IMR-90 (cell line): ENCODE measurements around the gene AFDN. TPM values are rescaled to one million over a fixed set of nuclear protein-coding genes. Genes with fewer than 3 reads are reported as not detected.

Experiments
- ATAC-seq: fragments of 200-7000 bp; cut with Tn5 transposase; 2 replicates; pipeline ENCODE4 v1.9.1; 2020; ENCODE audit warnings: low read depth, mild to moderate bottlenecking, moderate library complexity
- BruUV-seq: library from RNA; stranded (reverse); fragments of 400-500 nt; replicated peaks from 2 replicates; lab custom pipeline; 2021; lab: Mats Ljungman, UMichigan
- CTCF ChIA-PET: fragments of 300-600 bp; formaldehyde crosslinking; extraction: SDS; loops from one replicate; lab custom pipeline; 2021; ENCODE audit warnings: antibody characterized with exemption; lab: Yijun Ruan, JAX
- POLR2A ChIA-PET: fragments of 300-600 bp; sonication (Branson Sonifier 250); formaldehyde crosslinking; loops from one replicate; lab custom pipeline; 2022; ENCODE audit warnings: antibody characterized with exemption; ENCODE audit not compliant: unreplicated experiment; lab: Charles Lee
- DNase-seq: peaks from one replicate; pipeline ENCODE4 v3.0.0; 2013
- H2AFZ ChIP-seq: replicated peaks from 2 replicates; pipeline ENCODE3; 2013; ENCODE audit warnings: low read length, mild to moderate bottlenecking; ENCODE audit not compliant: poor library complexity
- H2AK5ac ChIP-seq: 2 replicates; pipeline ENCODE4 v1.6.1; 2013; ENCODE audit warnings: low read depth, low read length, inconsistent platforms
- H2AK9ac ChIP-seq: replicated peaks from 2 replicates; pipeline ENCODE3; 2013; ENCODE audit warnings: mild to moderate bottlenecking, low read depth, low read length, moderate library complexity; ENCODE audit not compliant: poor library complexity
- H2BK120ac ChIP-seq: 2 replicates; pipeline ENCODE4 v1.6.1; 2013; ENCODE audit warnings: low read depth, low read length, inconsistent platforms
- H2BK15ac ChIP-seq: 3 replicates; pipeline ENCODE4 v1.6.1; 2013; ENCODE audit warnings: low read depth, low read length, inconsistent platforms
- H2BK20ac ChIP-seq: 2 replicates; pipeline ENCODE4 v1.6.1; 2013; ENCODE audit warnings: low read depth, mild to moderate bottlenecking, inconsistent platforms, low read length, moderate library complexity
- H2BK5ac ChIP-seq: 2 replicates; pipeline ENCODE4 v1.6.1; 2013; ENCODE audit warnings: mild to moderate bottlenecking, low read depth, low read length, inconsistent platforms; ENCODE audit not compliant: poor library complexity, severe bottlenecking
- H3K14ac ChIP-seq: replicated peaks from 2 replicates; pipeline ENCODE4 v1.6.1; 2013; ENCODE audit warnings: low read depth, low read length, inconsistent platforms
- H3K18ac ChIP-seq: 2 replicates; pipeline ENCODE4 v1.6.1; 2013; ENCODE audit warnings: low read depth, low read length, control low read depth
- H3K23ac ChIP-seq: 2 replicates; pipeline ENCODE4 v1.6.1; 2013; ENCODE audit warnings: low read depth, low read length, inconsistent platforms
- H3K27ac ChIP-seq: 2 replicates; pipeline ENCODE4 v1.5.1; 2013; ENCODE audit warnings: mild to moderate bottlenecking, control low read depth, low read length; ENCODE audit not compliant: insufficient read depth
- H3K27me3 ChIP-seq: 2 replicates; pipeline ENCODE4 v1.6.1; 2013; ENCODE audit warnings: low read length; ENCODE audit not compliant: control insufficient read depth, insufficient read depth
- H3K36me3 ChIP-seq: 2 replicates; pipeline ENCODE4 v1.6.1; 2013; ENCODE audit warnings: low read length, mixed read lengths; ENCODE audit not compliant: control insufficient read depth, insufficient read depth
- H3K4ac ChIP-seq: 2 replicates; pipeline ENCODE4 v1.6.1; 2013; ENCODE audit warnings: low read depth, low read length, inconsistent platforms
- H3K4me1 ChIP-seq: 2 replicates; pipeline ENCODE4 v1.6.1; 2013; ENCODE audit warnings: low read length, mixed read lengths; ENCODE audit not compliant: control insufficient read depth, insufficient read depth
- H3K4me2 ChIP-seq: 2 replicates; pipeline ENCODE4 v1.6.1; 2013; ENCODE audit warnings: low read depth, mild to moderate bottlenecking, control low read depth, low read length, moderate library complexity
- H3K4me3 ChIP-seq: 2 replicates; pipeline ENCODE4 v1.5.1; 2013; ENCODE audit warnings: low read depth, mild to moderate bottlenecking, control low read depth, low read length, moderate library complexity; ENCODE audit not compliant: insufficient read depth
- H3K56ac ChIP-seq: 2 replicates; pipeline ENCODE4 v1.6.1; 2013; ENCODE audit warnings: low read length, inconsistent platforms; ENCODE audit not compliant: insufficient read depth; ENCODE audit errors: extremely low read depth
- H3K79me1 ChIP-seq, 2 experiments: 2 replicates each; pipeline ENCODE4 v1.6.1; 2013; ENCODE audit warnings: low read length in 2 of 2, inconsistent platforms in 1 of 2, low read depth in 1 of 2
- H3K9ac ChIP-seq: 2 replicates; pipeline ENCODE4 v1.6.1; 2013; ENCODE audit warnings: low read depth, low read length, control low read depth
- H3K9me1 ChIP-seq: 2 replicates; pipeline ENCODE4 v1.6.1; 2013; ENCODE audit warnings: low read length, inconsistent platforms; ENCODE audit not compliant: insufficient read depth
- H3K9me3 ChIP-seq: 2 replicates; pipeline ENCODE4 v1.6.1; 2013; ENCODE audit warnings: low read length; ENCODE audit not compliant: control insufficient read depth, insufficient read depth
- H4K20me1 ChIP-seq: 2 replicates; pipeline ENCODE4 v1.6.1; 2013; ENCODE audit warnings: low read length, inconsistent platforms; ENCODE audit not compliant: insufficient read depth
- H4K5ac ChIP-seq: 2 replicates; pipeline ENCODE4 v1.6.1; 2013; ENCODE audit warnings: mild to moderate bottlenecking, low read depth, low read length, control low read depth
- H4K8ac ChIP-seq, 2 experiments: 2 replicates each; pipeline ENCODE4 v1.6.1; 2013; ENCODE audit warnings: low read depth in 2 of 2, low read length in 2 of 2, control low read depth in 1 of 2, inconsistent platforms in 1 of 2
- H4K91ac ChIP-seq: 2 replicates; pipeline ENCODE4 v1.6.1; 2013; ENCODE audit warnings: low read depth, low read length, inconsistent platforms; ENCODE audit not compliant: insufficient read depth
- BHLHE40 ChIP-seq: fragments of 150-350 bp; IDR thresholded peaks from 2 replicates; pipeline ENCODE4 v1.6.1; 2016; ENCODE audit warnings: mild to moderate bottlenecking, low read depth, low read length
- CEBPB ChIP-seq: IDR thresholded peaks from 2 replicates; pipeline ENCODE4 v1.6.1; 2012; ENCODE audit warnings: low read depth, low read length, improper control_type of control experiment
- CHD1 ChIP-seq: IDR thresholded peaks from 2 replicates; pipeline ENCODE4 v1.6.1; 2012; ENCODE audit warnings: low read depth, low read length, improper control_type of control experiment
- FOS ChIP-seq: fragments of 150-350 bp; IDR thresholded peaks from 2 replicates; pipeline ENCODE4 v1.6.1; 2016; ENCODE audit warnings: low read depth, low read length
- MAFK ChIP-seq: IDR thresholded peaks from 2 replicates; pipeline ENCODE4 v1.6.1; 2012; ENCODE audit warnings: low read depth, low read length, improper control_type of control experiment
- MAZ ChIP-seq: IDR thresholded peaks from 2 replicates; pipeline ENCODE4 v1.6.1; 2012; ENCODE audit warnings: low read depth, mild to moderate bottlenecking, low read length, improper control_type of control experiment, moderate library complexity, borderline replicate concordance
- MXI1 ChIP-seq: IDR thresholded peaks from 2 replicates; pipeline ENCODE4 v1.6.1; 2012; ENCODE audit warnings: low read depth, mild to moderate bottlenecking, low read length, moderate library complexity, borderline replicate concordance
- NFE2L2 ChIP-seq: fragments of 150-350 bp; IDR thresholded peaks from 2 replicates; pipeline ENCODE4 v1.6.1; 2016; ENCODE audit warnings: low read depth, mild to moderate bottlenecking, low read length
- POLR2A ChIP-seq: IDR thresholded peaks from 2 replicates; pipeline ENCODE4 v1.6.1; 2012; ENCODE audit warnings: mild to moderate bottlenecking, low read depth, low read length
- RAD21 ChIP-seq: IDR thresholded peaks from 2 replicates; pipeline ENCODE4 v1.6.1; 2012; ENCODE audit warnings: low read length, improper control_type of control experiment
- RCOR1 ChIP-seq: IDR thresholded peaks from 2 replicates; pipeline ENCODE4 v1.6.1; 2012; ENCODE audit warnings: mild to moderate bottlenecking, low read length, improper control_type of control experiment; ENCODE audit not compliant: insufficient replicate concordance
- RFX5 ChIP-seq: IDR thresholded peaks from 2 replicates; pipeline ENCODE4 v1.8.0; 2012; ENCODE audit warnings: low read depth, mild to moderate bottlenecking, low read length, moderate library complexity
- SMC3 ChIP-seq: fragments of 150-350 bp; IDR thresholded peaks from 2 replicates; pipeline ENCODE4 v1.6.1; 2016; ENCODE audit warnings: low read depth, mild to moderate bottlenecking, antibody characterized with exemption, low read length, moderate library complexity
- WGBS, 2 experiments: methylation state at CpG; one replicate each; pipeline versions ENCODE4 v1.1.5 to v1.1.7; 2013; ENCODE audit warnings: missing lambda C conversion rate in 2 of 2; ENCODE audit not compliant: insufficient read length in 1 of 2; ENCODE audit errors: extremely low coverage in 2 of 2; 5-methylcytosine and 5-hydroxymethylcytosine counted together
- dilution Hi-C: fragments of 300-500 bp; cut with HindIII; formaldehyde crosslinking; loops from one replicate; pipeline ENCODE4 v1.14.3; 2018; ENCODE audit warnings: low sequenced_read_pairs; ENCODE audit not compliant: unreplicated experiment
- in situ Hi-C: fragments of 300-500 bp; cut with MboI; formaldehyde crosslinking; loops from 3 replicates; pipeline ENCODE4 v1.14.3; 2019; ENCODE audit warnings: low sequenced_read_pairs, inconsistent platforms, mixed read lengths
- intact Hi-C: fragments of 100-400 bp; cut with micrococcal nuclease; formaldehyde crosslinking; loops from 2 replicates; pipeline ENCODE4 v1.10.0; 2022
- polyA plus RNA-seq, 3 experiments: library from polyadenylated mRNA; depleted of rRNA; stranded (reverse); fragments of >200 nt; gene quantifications; 2 replicates each; pipeline ENCODE4 v1.2.3, GENCODE V29; 2012; ENCODE audit warnings: low replicate concordance in 1 of 3
- total RNA-seq: library from RNA; depleted of rRNA; stranded (reverse); fragments of >200 nt; gene quantifications from 2 replicates; pipeline ENCODE4 v1.2.3, GENCODE V29; 2012
- TF ChIP-seq, protein P1 (sequence below): fragments of 150-350 bp; IDR thresholded peaks from 2 replicates; pipeline ENCODE4 v1.6.1; 2016; ENCODE audit warnings: low read depth, mild to moderate bottlenecking, low read length, moderate library complexity, borderline replicate concordance
- TF ChIP-seq, protein P2 (sequence below): conservative IDR thresholded peaks from 2 replicates; pipeline ENCODE4 v1.5.1; 2012; ENCODE audit warnings: mild to moderate bottlenecking, low read depth, low read length, improper control_type of control experiment
- TF ChIP-seq, protein P3 (sequence below): fragments of 150-350 bp; IDR thresholded peaks from 2 replicates; pipeline ENCODE4 v1.6.1; 2017; ENCODE audit warnings: mild to moderate bottlenecking, antibody characterized with exemption, low read length, low read depth

AFDN gene
- total and polyA plus RNA-seq, 2 of the 4 experiments (the other 2 are of a cell fraction), result 11.6 to 20.8 TPM

DNA sequence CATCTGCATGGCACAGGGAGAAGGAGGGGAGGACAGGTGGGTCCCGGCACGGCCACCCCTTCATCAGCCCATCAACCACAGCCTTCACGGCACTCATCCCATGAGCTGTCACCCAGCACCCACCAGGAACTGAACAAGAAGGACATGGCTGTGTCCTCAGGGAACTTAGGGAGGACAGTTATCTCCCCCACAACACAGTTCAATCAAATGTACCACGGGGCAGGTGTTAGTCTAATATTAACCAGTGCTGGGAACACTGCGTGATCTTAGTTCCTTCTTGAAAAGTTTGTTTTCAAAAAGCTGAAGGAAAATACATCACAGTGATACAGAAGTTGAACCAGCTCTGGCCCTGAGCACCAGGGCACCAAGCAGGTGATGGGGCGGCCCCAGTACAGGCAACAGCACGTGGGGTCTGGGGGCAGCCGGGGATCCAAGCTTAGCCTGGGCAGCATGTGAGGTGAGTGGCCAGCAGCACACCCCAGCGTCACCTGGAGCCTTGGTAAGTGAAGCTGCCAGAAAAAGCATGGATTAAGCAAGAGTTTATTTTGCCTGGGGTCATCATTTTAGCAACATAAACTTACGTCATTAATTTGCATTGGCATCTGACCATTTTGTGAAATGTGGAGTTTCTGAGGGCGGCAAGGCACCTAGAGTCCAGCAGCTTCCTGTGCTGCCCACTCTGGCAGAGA is 35.5 kb upstream of the AFDN start:
- intact Hi-C loops, result no loop called here
- CTCF ChIA-PET, result no interaction called here
- H4K20me1 ChIP-seq, result no peaks in the 10 kb centered on the region; the same call in 1 of the 2 replicates

More for the DNA sequence above, 35.5 kb upstream of the AFDN start:
- H2AK5ac ChIP-seq, result no peak overlapping the region
- no peaks in the 10 kb centered on the region for H3K79me1 ChIP-seq
- no peak overlapping the region for H3K18ac ChIP-seq
- no peak overlapping the region for H2BK5ac ChIP-seq
- H2AK9ac ChIP-seq, result no peak overlapping the region
- no peaks in the 10 kb centered on the region for H3K9me3 ChIP-seq
- POLR2A ChIA-PET, result no interaction called here
- WGBS, 2 experiments, result 56% methylated on average over 3 of the region's 11 CpGs; no CpG with 5 or more reads in 1 of the 2 experiments
- no peak overlapping the region for H3K9ac ChIP-seq
- H3K4me1 ChIP-seq, result no peaks in the 10 kb centered on the region
- H4K5ac ChIP-seq, result no peak overlapping the region
- in situ Hi-C loops (no loop called here), dilution Hi-C loops (no loop called here)
- no peak overlapping the region for H3K4me2 ChIP-seq
- H3K23ac ChIP-seq, result no peak overlapping the region
- no peak overlapping the region for H3K27ac ChIP-seq
- H3K27me3 ChIP-seq, result peaks cover 5% of the 10 kb centered on the region; the same call in 1 of the 2 replicates
- H3K36me3 ChIP-seq, result no peaks in the 10 kb centered on the region
- H4K91ac ChIP-seq, result no peak overlapping the region
- H3K14ac ChIP-seq, result no peak overlapping the region
- H3K56ac ChIP-seq, result no peak overlapping the region
- H2AFZ ChIP-seq, result no peak overlapping the region
- no peak overlapping the region for H3K4me3 ChIP-seq
- no peak overlapping the region for H3K4ac ChIP-seq
- H2BK15ac ChIP-seq, result no peak overlapping the region
- H2BK20ac ChIP-seq, result no peak overlapping the region
- DNase-seq (no peak), ATAC-seq (no peak)
- H2BK120ac ChIP-seq, result no peak overlapping the region
- TF ChIP-seq MXI1 (no peak), RFX5 (no peak), MAZ (no peak), CEBPB (no peak), RCOR1 (no peak), FOS (no peak), POLR2A (no peak), CHD1 (no peak), NFE2L2 (no peak), SMC3 (no peak), BHLHE40 (no peak), RAD21 (no peak), MAFK (no peak)
- TF ChIP-seq, protein P1, sequence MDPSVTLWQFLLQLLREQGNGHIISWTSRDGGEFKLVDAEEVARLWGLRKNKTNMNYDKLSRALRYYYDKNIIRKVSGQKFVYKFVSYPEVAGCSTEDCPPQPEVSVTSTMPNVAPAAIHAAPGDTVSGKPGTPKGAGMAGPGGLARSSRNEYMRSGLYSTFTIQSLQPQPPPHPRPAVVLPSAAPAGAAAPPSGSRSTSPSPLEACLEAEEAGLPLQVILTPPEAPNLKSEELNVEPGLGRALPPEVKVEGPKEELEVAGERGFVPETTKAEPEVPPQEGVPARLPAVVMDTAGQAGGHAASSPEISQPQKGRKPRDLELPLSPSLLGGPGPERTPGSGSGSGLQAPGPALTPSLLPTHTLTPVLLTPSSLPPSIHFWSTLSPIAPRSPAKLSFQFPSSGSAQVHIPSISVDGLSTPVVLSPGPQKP, result no peak
- TF ChIP-seq, protein P2, sequence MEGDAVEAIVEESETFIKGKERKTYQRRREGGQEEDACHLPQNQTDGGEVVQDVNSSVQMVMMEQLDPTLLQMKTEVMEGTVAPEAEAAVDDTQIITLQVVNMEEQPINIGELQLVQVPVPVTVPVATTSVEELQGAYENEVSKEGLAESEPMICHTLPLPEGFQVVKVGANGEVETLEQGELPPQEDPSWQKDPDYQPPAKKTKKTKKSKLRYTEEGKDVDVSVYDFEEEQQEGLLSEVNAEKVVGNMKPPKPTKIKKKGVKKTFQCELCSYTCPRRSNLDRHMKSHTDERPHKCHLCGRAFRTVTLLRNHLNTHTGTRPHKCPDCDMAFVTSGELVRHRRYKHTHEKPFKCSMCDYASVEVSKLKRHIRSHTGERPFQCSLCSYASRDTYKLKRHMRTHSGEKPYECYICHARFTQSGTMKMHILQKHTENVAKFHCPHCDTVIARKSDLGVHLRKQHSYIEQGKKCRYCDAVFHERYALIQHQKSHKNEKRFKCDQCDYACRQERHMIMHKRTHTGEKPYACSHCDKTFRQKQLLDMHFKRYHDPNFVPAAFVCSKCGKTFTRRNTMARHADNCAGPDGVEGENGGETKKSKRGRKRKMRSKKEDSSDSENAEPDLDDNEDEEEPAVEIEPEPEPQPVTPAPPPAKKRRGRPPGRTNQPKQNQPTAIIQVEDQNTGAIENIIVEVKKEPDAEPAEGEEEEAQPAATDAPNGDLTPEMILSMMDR, result no peak
- TF ChIP-seq, protein P3, sequence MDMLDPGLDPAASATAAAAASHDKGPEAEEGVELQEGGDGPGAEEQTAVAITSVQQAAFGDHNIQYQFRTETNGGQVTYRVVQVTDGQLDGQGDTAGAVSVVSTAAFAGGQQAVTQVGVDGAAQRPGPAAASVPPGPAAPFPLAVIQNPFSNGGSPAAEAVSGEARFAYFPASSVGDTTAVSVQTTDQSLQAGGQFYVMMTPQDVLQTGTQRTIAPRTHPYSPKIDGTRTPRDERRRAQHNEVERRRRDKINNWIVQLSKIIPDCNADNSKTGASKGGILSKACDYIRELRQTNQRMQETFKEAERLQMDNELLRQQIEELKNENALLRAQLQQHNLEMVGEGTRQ, result no peak
- no TSS peak for BruUV-seq
- H4K8ac ChIP-seq, result no peak overlapping the region
- H3K9me1 ChIP-seq, result no peaks in the 10 kb centered on the region
